T-helper 2 cell (primary cell): Measurements from ENCODE around the gene LAPTM5.

Source experiments
- DNase-seq, 5 experiments: peaks; one replicate each; pipeline versions ENCODE4 v3.0.0 to v3.0.0-alpha.2; 2012 to 2022

Gene LAPTM5

DNA sequence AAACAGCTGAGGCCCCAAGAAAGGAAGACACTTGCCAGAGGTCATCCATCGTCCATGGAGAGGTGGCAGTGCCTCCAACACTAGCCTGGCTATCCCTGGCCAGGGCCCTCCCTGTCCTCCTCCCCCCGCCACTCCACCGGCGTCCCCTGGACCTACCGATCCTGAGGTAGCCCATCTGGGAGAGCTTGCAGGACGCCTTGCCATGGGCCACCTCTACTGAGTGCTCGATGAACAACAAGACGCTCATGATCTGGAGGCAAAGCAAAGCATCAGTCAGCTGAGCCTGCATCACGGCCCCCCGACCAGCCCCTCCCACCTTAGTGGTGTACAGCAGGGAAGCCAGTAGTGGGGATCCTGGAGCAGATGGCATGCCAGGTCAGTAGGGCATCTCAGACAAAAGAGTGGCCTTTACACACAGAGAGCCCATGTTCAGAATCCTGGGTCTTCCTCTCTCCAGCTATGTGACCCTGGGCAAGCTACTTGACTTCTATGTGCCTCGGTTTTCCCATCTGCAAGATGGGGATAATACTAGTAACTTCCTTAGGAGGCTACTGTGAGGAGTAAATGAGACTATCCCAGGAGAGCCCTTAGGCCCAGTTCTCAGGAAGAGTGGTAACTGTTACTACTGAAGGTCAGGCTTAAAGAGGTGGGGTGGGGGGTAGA lies 15.1 kb downstream of the LAPTM5 start:
- no peak for DNase-seq

- no peak for DNase-seq
Measured at GRCh38 chr1:30741239-30741894, 16.2 kb downstream of the LAPTM5 start.

- DNase-seq = no peak
Measured at GRCh38 chr1:30740251-30741238, 17.0 kb downstream of the LAPTM5 start.

- DNase-seq = no peak
Measured at GRCh38 chr1:30739601-30740000, 18.0 kb downstream of the LAPTM5 start.

- no peak for DNase-seq
Measured at GRCh38 chr1:30738715-30739559, 18.6 kb downstream of the LAPTM5 start.

DNA sequence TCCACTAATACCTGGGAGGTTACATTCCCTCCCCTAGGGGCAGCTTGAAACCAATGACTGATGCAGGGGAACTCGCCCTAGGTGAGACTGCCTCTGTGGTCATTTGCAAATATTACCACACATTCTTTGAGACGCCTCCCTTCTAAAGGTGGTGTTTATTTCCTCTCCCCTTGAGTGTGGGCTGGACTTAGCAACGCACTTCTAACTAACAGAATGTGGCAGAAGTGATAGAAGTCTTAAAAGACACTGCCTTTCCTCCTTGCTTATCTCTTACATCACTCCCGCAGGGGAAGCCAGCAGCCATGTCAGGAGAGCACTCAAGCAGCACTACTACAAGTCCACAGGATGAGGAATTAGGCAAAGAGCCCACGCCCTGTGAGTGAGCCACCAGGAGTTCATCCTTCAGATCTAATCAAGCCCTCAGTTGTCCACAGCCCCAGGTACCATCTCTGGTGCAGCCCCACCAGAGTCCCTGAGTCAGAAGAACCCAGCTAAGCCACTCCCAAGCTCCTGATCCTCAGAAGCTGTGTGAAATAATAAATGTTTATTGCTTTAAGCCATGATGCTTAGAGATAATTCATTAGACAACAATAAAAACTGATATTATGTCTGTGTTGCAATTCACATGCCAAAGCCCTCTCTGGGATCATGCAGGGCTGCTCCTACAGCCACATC lies 19.4 kb downstream of the LAPTM5 start:
- peak in 1 of 5 experiments; percentile 47 for DNase-seq

GRCh38 chr1:30737357-30738039 lies 20.1 kb downstream of the LAPTM5 start:
- DNase-seq = no peak

GRCh38 chr1:30735668-30736498 lies 21.7 kb downstream of the LAPTM5 start:
- DNase-seq = no peak

DNA sequence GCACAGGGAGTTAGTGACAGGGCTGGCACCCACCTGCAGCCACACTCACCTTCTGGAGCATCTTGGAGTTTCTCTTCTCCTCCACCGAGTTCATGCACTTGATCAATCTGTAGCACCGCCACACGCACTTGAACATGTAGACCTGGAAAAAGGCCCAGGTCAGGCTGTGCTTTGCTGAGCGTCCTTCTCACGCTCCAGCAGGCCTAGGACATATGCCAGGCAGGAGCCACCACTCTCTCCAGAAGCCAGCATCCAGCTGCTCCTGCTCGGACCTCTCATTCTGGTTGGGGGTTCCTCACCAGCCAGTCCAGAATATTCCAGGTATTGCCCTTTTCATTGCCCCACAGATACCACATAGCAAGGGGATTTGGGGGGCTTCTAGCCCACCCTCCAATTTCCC lies 22.4 kb downstream of the LAPTM5 start:
- DNase-seq = no peak

DNA sequence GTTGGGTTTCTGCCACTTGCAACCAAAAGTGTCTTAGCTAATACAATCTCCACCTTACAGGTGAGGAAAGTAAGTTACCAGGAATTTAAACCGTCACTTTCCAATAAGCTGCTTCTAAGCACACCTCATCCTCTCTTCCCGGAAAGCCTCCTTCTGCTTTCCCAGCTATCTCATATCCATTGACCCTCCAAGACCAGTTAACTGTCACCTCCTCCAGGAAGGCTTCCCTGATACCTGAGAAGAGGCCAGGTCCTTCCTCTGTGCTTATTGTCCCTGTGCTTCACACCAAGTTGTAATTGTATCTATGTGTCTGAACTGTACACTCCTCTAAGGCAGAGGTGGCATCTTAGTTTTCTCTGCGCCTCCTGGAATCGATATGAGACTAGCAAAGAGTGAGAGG lies 23.0 kb downstream of the LAPTM5 start:
- no peak for DNase-seq

DNA sequence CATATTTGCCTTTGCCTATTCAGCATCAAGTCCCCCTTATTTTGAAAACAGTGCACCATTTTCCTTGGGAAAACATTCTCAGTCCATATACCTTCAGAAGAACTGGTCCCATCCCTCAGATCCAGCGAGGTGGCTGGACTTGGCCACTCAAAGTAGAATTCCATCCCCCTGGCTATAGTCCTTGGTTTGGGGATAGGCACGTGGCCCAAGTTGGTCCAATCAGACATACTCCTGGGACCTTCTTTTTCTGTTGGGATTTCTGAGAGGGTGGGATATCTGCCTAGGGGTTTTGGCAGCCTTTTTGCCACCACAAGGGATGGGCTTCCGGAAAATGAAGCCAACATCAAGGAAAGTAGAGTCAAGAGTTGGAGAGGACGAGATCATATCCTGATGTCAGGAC lies 23.5 kb downstream of the LAPTM5 start:
- no peak for DNase-seq

DNA sequence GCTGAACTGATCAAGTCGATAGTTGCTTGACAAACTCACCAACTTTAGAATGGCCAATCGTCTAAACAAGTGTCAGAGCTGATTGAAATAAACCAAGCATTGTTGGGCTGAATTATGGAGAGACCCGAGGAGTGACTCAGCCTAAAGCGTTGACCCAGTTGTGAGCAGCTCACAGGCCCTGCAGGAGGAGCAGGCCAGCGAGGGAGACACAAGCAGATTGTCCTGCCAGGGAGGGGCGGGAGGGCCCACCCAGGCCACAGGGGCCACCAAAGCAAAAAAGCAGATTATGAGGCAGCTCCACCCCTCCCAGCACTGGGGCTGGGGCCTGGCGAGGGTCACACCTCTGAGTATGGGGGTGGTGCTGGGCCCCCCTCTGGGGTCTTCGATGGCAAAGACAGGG lies 24.1 kb downstream of the LAPTM5 start:
- DNase-seq = no peak

GRCh38 chr1:30732277-30732996 lies 25.1 kb downstream of the LAPTM5 start:
- peak in 1 of 5 experiments; percentile 33 for DNase-seq

GRCh38 chr1:30731806-30732276 lies 25.7 kb downstream of the LAPTM5 start:
- no peak for DNase-seq

DNA sequence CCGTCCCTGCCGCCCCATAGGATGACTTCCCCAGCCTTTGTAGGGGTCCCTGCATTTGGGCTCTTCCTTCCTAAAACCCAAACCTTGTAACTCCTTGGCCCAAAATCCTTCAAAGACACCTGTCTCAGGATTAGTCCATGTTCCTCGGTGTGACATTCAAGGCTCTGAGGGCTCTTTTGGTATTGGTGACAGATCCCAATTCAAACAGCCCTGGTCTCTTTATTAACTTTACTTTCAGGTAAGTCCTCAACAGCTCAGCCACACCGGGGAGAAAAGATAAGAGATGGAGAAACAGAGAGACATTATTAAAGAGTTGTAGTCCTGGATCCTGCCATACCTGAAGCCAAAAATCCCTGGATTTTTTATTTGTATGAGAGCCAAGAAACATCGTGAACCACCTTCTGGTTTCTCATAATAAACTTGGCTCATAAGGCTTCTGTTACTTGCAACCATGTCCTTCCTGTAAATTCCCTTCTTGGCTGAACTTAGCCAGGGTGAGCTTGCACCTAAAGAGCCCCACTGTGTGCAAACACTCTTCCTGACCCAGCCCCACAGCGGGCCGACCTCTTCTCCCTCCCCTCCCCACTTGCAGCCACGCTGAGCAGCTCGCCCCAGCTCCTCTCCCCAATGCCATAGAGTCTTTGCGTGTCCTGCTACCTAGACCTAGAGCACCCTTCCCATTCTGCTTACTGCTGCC lies 26.3 kb downstream of the LAPTM5 start:
- DNase-seq = no peak

GRCh38 chr1:30730346-30731108 lies 27.0 kb downstream of the LAPTM5 start:
- no peak for DNase-seq

DNA sequence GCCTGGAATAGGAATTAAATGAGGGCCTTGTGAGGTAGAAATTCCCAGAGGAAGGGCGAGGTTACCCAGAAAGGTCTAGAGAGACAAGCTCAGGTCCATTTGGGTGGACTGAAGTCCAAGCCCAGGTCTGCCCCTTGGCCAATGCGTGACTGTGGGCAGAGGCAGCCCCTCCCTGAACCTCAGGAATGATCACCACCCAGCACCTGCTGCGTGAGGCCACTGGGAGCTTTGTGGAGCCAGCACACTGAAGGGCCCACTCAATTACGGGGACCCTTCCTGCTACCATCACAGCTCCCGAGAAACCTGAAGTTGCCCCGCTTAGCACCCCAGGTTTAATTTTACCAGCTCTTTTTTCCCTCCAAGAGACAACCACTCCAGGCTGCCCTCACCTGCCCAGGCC lies 27.7 kb downstream of the LAPTM5 start:
- no peak for DNase-seq
